SHP77 treated with DMSO at 0.1 percent for 48 hours (cell line): ENCODE measurements around the gene PITX1.

Source experiments
- DNase-seq: peaks from one replicate; lab custom pipeline; 2025; lab: John Stamatoyannopoulos, UW

The PITX1 gene

DNA sequence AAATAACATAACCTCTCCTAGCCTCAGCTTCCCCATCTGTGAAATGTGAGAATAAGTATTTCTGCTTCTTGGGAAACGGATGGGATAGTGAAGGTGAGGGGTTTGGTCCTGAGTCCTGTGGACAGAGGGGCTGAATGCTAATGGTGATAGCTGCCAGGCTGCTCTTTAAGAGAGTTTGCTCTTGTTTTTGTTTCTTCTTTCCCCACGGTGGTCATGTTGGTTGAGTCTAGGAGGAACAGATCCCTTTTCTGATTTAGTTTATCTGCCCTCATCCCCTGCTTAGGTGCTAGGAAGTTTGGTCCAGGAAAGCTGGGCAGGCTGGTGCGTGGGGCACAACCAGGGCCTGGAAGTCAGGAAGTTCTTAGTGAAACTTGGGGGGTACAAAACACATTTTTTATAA, 7.7 kb upstream of the PITX1 start:
- no peak for DNase-seq

GRCh38 chr5:135041145-135041587, 7.1 kb upstream of the PITX1 start:
- no peak for DNase-seq

DNA sequence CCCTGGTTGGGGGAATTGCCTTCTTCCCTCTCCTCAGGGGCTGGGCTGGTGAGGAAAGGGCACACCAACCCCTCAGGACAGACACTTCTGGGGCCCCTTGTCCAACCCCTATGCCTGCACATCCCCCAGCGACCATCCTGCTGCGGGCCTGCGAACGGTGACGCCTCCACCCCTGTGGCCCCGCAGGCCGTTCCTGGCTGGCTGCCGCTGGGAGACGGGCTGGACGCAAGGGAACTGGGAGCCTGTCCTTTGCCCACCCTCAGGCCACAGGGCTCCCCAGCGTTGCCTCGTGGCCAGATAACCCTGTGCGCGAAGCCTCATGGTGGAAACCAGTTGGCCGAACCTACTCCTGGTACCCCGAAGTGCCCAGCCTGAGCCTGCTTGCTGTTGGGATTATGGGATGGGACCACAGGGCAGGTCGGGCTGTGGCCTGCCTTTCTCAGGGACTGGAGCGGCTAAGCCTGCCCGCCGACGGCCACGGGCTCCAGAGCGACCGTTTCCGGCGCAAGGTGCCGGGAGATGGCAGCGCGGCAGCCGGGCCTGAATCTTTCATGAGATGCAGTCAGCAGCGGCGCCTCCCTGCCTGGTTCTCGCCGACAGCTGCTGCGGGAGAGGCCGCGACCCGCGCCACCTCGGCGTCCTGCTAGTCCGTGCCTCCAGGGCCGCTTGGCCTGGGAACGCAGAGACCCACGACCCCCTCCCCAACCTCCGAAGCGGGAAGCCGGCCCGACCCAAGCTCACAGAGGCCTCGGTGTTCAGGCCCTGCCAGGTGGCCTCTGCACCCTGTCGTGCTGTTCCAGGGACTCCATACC, 6.5 kb upstream of the PITX1 start:
- DNase-seq, result no peak

GRCh38 chr5:135040034-135040332, 6.0 kb upstream of the PITX1 start:
- DNase-seq, result no peak

- no peak for DNase-seq
These were observed 5.4 kb upstream of the PITX1 start for GRCh38 chr5:135039271-135040033.

DNA sequence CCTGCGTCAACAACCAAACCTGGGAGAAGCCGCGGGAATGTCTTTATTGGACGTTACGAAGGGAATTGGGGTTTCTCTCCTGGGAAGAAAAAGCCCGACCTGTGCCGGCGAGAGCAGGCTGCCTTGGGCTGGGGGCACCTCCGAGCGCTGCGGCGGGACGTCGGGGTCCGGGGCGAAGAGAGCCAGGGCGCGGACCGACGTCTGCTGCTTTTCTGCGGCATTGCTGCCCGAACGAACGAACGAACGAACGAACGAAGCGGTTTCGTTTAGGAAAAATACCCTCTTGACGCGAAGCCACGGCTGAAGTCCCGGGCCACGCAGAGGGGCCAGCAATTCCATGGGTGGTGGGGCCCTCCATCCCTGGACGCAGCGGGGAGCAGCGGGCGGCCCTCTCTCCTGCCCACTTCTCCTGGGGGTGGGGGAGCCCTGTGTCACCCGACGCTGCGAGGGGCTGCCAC, 4.8 kb upstream of the PITX1 start:
- no peak for DNase-seq

DNA sequence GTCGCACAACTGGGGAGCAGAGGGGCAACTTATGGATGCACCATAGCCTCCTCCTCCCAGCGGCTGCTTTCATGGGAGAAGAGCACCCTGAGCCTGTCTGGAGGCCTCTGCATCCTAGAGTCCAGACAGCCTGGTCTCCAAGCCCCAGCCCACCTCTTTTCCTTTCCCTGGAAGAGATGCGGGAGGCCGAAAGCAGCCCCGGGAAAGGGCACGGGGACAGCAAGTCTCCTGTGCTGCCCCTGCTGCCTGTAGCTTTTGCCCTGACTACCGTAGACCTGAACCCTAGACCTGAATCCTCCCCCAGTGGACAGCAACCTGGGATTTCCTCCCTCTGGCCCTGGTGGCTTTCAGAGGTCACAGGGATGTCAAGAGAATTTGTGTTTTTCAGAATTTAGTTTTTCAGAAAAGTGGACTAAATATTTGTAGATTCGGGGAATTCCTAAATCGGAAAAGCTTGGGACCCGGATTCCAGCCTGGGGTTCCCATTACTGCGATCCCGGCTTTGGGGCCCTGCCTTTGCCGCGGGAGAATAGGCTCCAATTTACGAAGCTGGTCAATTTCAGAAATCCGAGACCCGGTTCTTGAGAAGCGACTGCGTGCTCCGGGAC, 4.3 kb upstream of the PITX1 start:
- DNase-seq, result no peak

GRCh38 chr5:135037519-135038204, 3.6 kb upstream of the PITX1 start:
- no peak for DNase-seq

DNA sequence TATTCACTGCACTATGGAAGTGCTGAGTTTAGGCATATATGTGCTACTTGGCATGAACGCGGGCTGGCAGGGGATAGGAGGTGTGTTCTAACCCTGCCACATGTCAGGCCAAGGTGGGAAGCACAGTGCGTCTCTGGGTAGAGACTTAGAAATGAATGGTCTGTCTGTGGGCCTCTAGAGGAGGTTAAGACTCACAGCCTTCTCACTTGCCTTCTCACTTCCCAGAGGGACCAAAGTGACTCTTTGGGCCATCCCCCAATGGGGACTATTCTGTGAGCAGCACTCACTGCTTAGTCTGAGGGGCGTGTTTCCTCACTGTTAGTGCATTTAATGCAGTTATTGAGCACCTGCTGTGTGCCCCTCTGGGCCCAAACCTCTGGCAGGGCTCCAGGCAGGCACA, 2.4 kb upstream of the PITX1 start:
- no peak for DNase-seq

DNA sequence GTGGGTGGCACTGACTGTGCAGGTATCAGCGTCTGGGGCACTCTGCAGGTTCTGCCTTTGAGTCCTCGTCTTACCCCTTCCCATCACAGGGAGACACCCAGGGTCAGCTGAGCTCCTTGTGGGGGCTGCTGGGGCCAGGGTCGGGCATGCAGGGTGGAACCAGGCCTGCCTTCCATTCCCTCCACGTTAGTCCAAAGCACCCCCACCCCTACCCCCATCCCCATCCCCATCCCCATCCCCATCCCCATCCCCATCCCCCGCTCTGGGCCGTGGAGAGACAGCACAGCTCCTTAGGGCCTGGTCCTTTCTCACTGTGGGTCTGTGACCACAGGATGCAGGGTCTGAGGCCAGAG, 1.6 kb upstream of the PITX1 start:
- DNase-seq, result no peak

- no peak for DNase-seq
These were observed 1.1 kb upstream of the PITX1 start for GRCh38 chr5:135034963-135035677.

DNA sequence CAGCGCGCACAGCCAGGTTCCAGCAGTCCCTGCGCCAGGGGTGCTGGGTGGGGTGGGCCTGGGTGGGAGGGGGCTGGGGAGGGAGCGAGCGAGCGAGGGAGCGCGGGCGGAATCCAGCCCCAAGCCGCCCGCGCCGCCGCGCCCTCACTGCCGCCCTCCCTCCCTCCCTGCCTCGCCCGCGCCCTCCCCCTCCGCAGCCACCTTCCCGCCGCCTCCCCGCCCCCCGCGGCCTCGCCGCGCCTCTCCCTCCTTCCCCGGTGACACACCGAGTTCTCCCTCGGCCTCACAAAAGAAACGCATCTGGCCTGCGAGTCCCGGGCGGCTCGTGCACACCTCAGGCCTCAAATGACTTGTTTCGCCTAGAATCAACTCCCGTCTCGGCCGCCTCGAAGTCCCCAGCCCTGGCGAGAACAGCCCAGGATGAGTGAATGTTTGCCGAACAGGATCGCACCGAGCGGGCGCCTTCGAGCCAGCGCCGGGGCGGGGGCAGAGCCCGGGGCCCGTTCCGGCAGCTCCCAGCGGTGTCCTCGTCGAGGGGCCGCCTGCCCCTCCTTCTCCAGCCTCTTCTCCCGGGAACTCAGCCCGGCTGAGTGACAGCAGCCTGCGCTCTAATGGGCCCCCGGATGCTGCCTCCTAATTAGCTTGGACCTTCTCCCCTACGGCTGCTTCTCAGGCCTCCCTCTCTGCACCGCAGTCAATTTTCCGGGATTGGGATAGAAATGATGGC, 371 bp upstream of the PITX1 start:
- DNase-seq, result no peak

DNA sequence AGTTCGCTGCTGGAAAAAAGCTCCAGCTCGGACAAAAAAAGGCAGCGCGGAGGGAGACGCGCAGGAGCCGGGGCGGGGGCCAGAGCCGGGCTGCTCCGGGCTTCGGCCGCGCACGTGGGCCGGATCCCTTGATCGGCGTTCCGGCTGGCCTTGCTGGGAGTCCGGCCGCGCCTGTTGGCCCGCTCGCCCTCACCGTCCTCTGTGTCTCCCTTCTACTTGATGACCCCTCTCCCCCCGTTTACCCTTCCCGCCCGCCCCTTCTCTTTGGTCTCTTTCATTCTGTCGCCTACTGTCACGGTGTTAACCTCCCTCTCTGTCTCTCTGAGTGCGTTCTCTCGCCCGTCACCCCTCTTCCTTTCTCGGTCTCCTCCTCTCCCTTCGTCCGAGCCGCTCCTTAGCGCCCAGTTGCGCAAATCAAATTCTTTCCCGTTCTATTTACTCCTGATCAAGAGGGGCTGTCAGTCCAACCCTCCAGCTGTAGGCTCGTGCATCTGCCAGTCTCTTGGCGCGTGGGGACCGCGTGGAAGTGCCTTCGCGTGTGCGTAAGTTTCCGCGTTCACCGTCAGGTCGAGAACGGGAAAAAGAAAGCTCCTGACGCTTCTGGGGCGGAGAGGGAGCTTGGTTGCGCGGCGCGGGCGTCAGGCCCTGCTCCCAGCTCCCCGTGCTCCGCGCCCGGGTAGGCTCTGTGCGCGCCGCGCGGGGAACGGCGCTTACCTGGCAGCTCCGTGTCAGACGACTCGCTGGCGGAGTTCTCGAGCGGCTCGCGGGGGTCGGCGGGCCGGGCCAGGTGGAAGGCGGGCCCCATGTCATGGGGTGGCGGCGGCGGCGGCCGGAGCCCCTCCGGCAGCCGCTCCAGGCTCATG, 798 bp downstream of the PITX1 start:
- no peak for DNase-seq

DNA sequence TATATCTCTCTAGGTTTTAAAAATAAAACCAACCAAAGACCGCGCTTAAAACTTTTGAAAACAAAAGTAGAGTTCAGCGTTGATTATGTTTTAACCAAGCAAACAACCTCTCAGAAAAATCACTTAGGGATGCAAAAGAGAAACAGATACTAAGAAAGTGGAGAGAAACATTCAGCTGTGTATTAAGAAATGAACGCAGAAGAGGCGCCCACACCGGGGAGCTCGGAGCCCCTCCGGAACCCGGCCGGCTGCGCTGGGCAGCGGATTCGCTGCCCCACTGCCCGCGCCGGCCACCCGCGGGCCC, 1.4 kb downstream of the PITX1 start:
- no peak for DNase-seq

- no peak for DNase-seq
These were observed 2.0 kb downstream of the PITX1 start for GRCh38 chr5:135031813-135032694.

GRCh38 chr5:135030956-135031812, 2.8 kb downstream of the PITX1 start:
- DNase-seq, result no peak

GRCh38 chr5:135030123-135030955, 3.7 kb downstream of the PITX1 start:
- DNase-seq, result no peak
